Keratinocyte (primary cell): ENCODE results near the gene SLC25A25.

Experiments used
- EZH2 ChIP-seq: IDR thresholded peaks from one replicate; pipeline ENCODE4 v1.6.1; 2012; ENCODE audit warnings: inconsistent platforms, mild to moderate bottlenecking, low read length, moderate library complexity
- TF ChIP-seq, protein P1 (sequence below), 3 experiments: IDR thresholded peaks in 1 of 3; conservative IDR thresholded peaks in 1 of 3; optimal IDR thresholded peaks in 1 of 3; 2 replicates in 2 of 3; 3 replicates in 1 of 3; pipeline versions ENCODE3 to v1.5.1; 2011; ENCODE audit warnings: low read length in 3 of 3, mild to moderate bottlenecking in 3 of 3, moderate library complexity in 2 of 3, control low read depth in 1 of 3, inconsistent platforms in 1 of 3; ENCODE audit not compliant: insufficient read depth in 2 of 3; ENCODE audit errors: extremely low read depth in 1 of 3

DNA sequence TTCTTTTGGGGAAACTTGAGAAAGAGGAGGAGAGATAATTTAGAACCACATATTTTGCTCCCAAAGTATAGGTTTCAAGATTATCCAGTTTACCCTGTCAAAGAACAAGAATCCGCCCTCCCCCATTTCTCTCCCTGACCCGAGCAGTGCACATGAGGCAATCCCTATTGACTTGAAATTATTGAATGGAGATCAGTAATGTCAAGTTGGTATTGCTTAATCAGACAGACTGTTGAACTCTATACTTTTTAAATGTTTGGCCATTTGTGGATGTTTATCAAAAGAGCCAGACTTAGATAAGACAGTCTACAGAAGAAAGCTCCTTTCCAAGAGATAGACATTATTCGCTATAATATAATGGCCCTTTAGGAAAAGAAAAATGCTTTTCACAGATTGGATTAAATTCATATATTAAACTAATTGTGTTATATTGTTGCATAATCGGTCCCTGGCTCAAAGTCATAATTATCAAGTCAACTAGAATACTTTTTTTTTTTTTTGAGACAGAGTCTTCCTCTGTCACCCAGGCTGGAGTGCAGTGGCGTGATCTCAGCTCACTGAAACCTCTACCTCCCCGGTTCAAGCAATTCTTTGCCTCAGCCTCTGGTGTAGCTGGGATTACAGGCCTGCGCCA lies 5.3 kb downstream of the SLC25A25 start:
- TF ChIP-seq, protein P1, sequence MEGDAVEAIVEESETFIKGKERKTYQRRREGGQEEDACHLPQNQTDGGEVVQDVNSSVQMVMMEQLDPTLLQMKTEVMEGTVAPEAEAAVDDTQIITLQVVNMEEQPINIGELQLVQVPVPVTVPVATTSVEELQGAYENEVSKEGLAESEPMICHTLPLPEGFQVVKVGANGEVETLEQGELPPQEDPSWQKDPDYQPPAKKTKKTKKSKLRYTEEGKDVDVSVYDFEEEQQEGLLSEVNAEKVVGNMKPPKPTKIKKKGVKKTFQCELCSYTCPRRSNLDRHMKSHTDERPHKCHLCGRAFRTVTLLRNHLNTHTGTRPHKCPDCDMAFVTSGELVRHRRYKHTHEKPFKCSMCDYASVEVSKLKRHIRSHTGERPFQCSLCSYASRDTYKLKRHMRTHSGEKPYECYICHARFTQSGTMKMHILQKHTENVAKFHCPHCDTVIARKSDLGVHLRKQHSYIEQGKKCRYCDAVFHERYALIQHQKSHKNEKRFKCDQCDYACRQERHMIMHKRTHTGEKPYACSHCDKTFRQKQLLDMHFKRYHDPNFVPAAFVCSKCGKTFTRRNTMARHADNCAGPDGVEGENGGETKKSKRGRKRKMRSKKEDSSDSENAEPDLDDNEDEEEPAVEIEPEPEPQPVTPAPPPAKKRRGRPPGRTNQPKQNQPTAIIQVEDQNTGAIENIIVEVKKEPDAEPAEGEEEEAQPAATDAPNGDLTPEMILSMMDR (optimal IDR thresholded peaks at IDR 0.05 in 1 of 3, IDR thresholded peaks at IDR 0.05 in 1 of 3, conservative IDR thresholded peaks at IDR 0.05 in 1 of 3; ENCODE audit: extremely low read depth in 1 of 3, insufficient read depth in 2 of 3, low read length in 3 of 3) = no peak
- TF ChIP-seq EZH2 = no peak
